ENCODE measurements around the gene SMG6.

DNA sequence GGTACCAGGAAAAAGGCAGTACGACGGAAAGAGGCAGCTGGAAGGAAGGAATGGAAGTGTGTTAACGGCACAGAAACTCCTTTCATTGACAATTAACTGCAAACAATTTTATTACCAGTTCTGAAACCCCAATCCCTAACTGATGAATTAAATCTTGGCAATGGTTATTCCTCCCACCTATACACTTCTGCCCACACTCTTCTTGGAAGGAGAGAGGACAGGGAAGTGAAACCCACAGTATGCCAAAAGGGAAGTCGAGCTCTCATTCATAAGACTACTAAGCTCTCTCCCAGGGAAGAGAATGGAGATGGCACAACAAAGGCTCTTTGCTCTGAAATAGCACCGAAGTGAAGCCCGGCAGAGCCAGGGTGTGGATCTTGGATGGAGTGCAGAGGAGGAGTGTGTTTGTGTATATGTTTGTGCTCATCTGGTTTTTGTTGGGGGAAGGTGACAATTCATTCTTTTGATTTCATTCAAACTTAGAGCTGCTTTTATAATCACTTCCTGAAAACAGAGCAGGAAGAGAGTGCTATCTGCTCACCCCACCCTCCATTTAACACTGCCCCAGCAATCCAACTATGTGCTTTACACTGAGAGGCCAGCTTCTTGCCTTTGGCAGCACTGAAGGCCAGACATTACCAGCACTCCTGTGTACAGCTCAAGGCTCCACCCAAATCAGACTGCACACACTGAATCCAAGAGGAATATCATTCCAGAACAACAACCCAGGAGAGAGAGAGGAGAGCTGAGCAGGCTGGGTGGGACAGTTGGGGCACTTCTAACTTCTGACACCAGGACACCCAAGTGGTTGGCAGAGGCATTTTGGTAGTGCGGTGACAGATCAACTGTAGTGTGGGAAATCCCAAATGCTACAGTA lies 180.0 kb downstream of the SMG6 start:
- TF ChIP-seq, protein P1, sequence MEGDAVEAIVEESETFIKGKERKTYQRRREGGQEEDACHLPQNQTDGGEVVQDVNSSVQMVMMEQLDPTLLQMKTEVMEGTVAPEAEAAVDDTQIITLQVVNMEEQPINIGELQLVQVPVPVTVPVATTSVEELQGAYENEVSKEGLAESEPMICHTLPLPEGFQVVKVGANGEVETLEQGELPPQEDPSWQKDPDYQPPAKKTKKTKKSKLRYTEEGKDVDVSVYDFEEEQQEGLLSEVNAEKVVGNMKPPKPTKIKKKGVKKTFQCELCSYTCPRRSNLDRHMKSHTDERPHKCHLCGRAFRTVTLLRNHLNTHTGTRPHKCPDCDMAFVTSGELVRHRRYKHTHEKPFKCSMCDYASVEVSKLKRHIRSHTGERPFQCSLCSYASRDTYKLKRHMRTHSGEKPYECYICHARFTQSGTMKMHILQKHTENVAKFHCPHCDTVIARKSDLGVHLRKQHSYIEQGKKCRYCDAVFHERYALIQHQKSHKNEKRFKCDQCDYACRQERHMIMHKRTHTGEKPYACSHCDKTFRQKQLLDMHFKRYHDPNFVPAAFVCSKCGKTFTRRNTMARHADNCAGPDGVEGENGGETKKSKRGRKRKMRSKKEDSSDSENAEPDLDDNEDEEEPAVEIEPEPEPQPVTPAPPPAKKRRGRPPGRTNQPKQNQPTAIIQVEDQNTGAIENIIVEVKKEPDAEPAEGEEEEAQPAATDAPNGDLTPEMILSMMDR (IDR thresholded peaks at IDR 0.05) = no peak
- no peak for TF ChIP-seq EP300 (IDR thresholded peaks at IDR 0.05)

Data from sigmoid colon (tissue), 4 donors.